ENCODE measurements around the gene GARS1.

GRCh38 chr7:30596014-30596641, 1.4 kb downstream of the GARS1 start:
- TF ChIP-seq, protein P1, sequence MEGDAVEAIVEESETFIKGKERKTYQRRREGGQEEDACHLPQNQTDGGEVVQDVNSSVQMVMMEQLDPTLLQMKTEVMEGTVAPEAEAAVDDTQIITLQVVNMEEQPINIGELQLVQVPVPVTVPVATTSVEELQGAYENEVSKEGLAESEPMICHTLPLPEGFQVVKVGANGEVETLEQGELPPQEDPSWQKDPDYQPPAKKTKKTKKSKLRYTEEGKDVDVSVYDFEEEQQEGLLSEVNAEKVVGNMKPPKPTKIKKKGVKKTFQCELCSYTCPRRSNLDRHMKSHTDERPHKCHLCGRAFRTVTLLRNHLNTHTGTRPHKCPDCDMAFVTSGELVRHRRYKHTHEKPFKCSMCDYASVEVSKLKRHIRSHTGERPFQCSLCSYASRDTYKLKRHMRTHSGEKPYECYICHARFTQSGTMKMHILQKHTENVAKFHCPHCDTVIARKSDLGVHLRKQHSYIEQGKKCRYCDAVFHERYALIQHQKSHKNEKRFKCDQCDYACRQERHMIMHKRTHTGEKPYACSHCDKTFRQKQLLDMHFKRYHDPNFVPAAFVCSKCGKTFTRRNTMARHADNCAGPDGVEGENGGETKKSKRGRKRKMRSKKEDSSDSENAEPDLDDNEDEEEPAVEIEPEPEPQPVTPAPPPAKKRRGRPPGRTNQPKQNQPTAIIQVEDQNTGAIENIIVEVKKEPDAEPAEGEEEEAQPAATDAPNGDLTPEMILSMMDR (conservative IDR thresholded peaks at IDR 0.05 in 1 of 2, IDR thresholded peaks at IDR 0.05 in 1 of 2; ENCODE audit: low read depth in 1 of 2, low read length in 2 of 2) = no peak
- no peak for TF ChIP-seq EZH2 (IDR thresholded peaks at IDR 0.05; ENCODE audit: low read length, missing control alignments)

Data from fibroblast of lung (primary cell).